ENCODE results near the gene MAML1.

DNA sequence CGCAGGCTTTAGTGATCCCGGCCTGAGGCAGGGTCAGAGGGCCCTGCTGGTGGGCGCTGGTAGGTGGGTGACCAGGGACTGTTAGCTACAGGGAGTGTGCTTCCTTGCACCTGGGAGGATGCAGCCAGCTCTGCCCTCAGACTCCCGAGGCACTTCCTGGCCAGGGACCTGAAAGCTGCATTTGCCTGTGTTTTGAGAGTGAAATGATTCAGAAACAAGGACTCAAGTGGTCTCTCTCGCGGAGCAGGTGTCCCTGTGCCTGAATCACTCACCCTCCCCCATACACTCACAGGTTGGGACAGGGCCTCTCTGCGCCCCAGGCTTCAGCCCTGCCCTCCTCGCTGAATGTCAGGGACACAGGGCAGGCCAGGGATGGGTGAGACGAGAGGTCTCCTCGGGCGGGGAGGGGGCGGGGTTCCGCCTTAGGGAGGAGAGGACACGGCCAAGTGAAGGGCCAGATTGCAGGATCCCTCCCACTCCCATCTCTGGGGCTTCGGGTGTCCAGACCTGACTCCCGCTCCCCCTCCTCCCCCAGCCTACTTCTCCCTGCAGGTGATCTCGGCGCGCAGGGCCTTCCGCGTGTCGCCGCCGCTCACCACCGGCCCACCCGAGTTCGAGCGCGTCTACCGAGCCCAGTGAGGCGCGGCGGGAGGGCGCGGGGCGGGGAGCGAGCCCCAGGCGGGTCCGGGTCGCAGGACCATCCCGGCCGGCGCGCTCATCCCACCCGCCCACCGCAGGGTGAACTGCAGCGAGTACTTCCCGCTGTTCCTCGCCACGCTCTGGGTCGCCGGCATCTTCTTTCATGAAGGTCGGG lies 62.6 kb downstream of the MAML1 start:
- TF ChIP-seq YY1 (IDR thresholded peaks at IDR 0.05; ENCODE audit: low read depth) (no peak), EP300 (IDR thresholded peaks at IDR 0.05; ENCODE audit: borderline replicate concordance in 1 of 2, low read depth in 1 of 2, low read length in 1 of 2) (no peak), SMC3 (IDR thresholded peaks at IDR 0.05; ENCODE audit: low read depth, low read length) (no peak), JUND (IDR thresholded peaks at IDR 0.05) (no peak), CHD2 (IDR thresholded peaks at IDR 0.05; ENCODE audit: low read length, partially characterized antibody) (no peak), RAD21 (IDR thresholded peaks at IDR 0.05; ENCODE audit: low read length) (no peak), RXRA (IDR thresholded peaks at IDR 0.05; ENCODE audit: borderline replicate concordance, low read depth) (no peak), FOXM1 (IDR thresholded peaks at IDR 0.05; ENCODE audit: low read depth) (no peak), TEAD4 (IDR thresholded peaks at IDR 0.05; ENCODE audit: borderline replicate concordance, insufficient read depth) (no peak), TAF1 (IDR thresholded peaks at IDR 0.05; ENCODE audit: borderline replicate concordance, low read depth, low read length) (no peak), POLR2AphosphoS5 (IDR thresholded peaks at IDR 0.05; ENCODE audit: low read depth, low read length) (no peak)
- TF ChIP-seq, protein P1, sequence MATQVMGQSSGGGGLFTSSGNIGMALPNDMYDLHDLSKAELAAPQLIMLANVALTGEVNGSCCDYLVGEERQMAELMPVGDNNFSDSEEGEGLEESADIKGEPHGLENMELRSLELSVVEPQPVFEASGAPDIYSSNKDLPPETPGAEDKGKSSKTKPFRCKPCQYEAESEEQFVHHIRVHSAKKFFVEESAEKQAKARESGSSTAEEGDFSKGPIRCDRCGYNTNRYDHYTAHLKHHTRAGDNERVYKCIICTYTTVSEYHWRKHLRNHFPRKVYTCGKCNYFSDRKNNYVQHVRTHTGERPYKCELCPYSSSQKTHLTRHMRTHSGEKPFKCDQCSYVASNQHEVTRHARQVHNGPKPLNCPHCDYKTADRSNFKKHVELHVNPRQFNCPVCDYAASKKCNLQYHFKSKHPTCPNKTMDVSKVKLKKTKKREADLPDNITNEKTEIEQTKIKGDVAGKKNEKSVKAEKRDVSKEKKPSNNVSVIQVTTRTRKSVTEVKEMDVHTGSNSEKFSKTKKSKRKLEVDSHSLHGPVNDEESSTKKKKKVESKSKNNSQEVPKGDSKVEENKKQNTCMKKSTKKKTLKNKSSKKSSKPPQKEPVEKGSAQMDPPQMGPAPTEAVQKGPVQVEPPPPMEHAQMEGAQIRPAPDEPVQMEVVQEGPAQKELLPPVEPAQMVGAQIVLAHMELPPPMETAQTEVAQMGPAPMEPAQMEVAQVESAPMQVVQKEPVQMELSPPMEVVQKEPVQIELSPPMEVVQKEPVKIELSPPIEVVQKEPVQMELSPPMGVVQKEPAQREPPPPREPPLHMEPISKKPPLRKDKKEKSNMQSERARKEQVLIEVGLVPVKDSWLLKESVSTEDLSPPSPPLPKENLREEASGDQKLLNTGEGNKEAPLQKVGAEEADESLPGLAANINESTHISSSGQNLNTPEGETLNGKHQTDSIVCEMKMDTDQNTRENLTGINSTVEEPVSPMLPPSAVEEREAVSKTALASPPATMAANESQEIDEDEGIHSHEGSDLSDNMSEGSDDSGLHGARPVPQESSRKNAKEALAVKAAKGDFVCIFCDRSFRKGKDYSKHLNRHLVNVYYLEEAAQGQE (IDR thresholded peaks at IDR 0.05; ENCODE audit: low read depth, low read length), result no peak
- TF ChIP-seq, protein P2, sequence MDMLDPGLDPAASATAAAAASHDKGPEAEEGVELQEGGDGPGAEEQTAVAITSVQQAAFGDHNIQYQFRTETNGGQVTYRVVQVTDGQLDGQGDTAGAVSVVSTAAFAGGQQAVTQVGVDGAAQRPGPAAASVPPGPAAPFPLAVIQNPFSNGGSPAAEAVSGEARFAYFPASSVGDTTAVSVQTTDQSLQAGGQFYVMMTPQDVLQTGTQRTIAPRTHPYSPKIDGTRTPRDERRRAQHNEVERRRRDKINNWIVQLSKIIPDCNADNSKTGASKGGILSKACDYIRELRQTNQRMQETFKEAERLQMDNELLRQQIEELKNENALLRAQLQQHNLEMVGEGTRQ (IDR thresholded peaks at IDR 0.05; ENCODE audit: borderline replicate concordance, low read depth, low read length), result no peak
- TF ChIP-seq, protein P3, sequence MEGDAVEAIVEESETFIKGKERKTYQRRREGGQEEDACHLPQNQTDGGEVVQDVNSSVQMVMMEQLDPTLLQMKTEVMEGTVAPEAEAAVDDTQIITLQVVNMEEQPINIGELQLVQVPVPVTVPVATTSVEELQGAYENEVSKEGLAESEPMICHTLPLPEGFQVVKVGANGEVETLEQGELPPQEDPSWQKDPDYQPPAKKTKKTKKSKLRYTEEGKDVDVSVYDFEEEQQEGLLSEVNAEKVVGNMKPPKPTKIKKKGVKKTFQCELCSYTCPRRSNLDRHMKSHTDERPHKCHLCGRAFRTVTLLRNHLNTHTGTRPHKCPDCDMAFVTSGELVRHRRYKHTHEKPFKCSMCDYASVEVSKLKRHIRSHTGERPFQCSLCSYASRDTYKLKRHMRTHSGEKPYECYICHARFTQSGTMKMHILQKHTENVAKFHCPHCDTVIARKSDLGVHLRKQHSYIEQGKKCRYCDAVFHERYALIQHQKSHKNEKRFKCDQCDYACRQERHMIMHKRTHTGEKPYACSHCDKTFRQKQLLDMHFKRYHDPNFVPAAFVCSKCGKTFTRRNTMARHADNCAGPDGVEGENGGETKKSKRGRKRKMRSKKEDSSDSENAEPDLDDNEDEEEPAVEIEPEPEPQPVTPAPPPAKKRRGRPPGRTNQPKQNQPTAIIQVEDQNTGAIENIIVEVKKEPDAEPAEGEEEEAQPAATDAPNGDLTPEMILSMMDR (IDR thresholded peaks at IDR 0.05), result no peak

Measured in SK-N-SH (cell line).